Kidney epithelial cell (primary cell): ENCODE data around the gene HNRNPR. TPM values are rescaled to one million over a fixed set of nuclear protein-coding genes. Genes with fewer than 3 reads are reported as not detected.

Experiments
- DNase-seq: peaks from one replicate; pipeline ENCODE4 v3.0.0-alpha.2; 2010; ENCODE audit warnings: low read depth
- H3K27me3 ChIP-seq: 2 replicates; pipeline ENCODE4 v1.6.0; 2011; ENCODE audit warnings: low read length; ENCODE audit not compliant: control insufficient read depth, insufficient read depth
- H3K36me3 ChIP-seq: 2 replicates; pipeline ENCODE4 v1.5.1; 2011; ENCODE audit warnings: low read length; ENCODE audit not compliant: control insufficient read depth, insufficient read depth
- H3K4me3 ChIP-seq: 2 replicates; pipeline ENCODE4 v1.5.1; 2011; ENCODE audit warnings: low read depth, mild to moderate bottlenecking, control low read depth, low read length
- CTCF ChIP-seq: IDR thresholded peaks from 2 replicates; pipeline ENCODE4 v1.5.1; 2011; ENCODE audit warnings: mild to moderate bottlenecking, moderate library complexity, low read length, control low read depth, inconsistent platforms; ENCODE audit not compliant: insufficient read depth, poor library complexity, severe bottlenecking
- total RNA-seq: library from RNA; depleted of rRNA; stranded (reverse); fragments of >200 nt; gene quantifications from 2 replicates; pipeline ENCODE4 v1.2.3, GENCODE V29; 2015

Gene HNRNPR
- total RNA-seq, 1 donor from 2014 or later = 82.2 TPM

DNA sequence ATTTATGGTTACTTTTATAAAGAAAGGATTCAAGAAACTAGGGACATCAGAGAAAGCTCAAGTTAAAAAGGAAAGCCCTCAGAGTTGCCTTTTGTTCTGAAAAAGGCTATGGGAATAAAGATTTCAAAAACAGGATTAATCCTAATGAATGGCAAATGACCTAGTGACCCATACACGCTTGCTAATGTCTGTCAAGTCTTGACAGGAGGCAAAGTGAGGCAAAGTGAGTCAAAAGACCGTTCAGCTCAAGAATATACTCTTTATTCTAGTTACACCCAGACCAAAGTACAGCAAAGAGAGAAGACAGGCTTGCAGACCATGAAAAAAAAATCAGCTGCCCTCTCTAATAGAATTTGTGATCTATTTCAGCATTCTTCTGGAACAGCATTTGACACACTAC is 22.1 kb upstream of the HNRNPR start:
- H3K27me3 ChIP-seq = no peaks in the 10 kb centered on the region
- H3K36me3 ChIP-seq = peaks cover 9% of the 10 kb centered on the region
- DNase-seq = no peak
- TF ChIP-seq CTCF = no peak
- no peak overlapping the region for H3K4me3 ChIP-seq

GRCh38 chr1:23362218-23362713 is 18.2 kb upstream of the HNRNPR start:
- Histone ChIP-seq H3K4me3 (no peak overlapping the region), H3K27me3 (no peaks in the 10 kb centered on the region), H3K36me3 (peaks cover 9% of the 10 kb centered on the region)
- no peak for TF ChIP-seq CTCF
- no peak for DNase-seq

- Histone ChIP-seq H3K36me3 (peaks cover 9% of the 10 kb centered on the region), H3K27me3 (no peaks in the 10 kb centered on the region), H3K4me3 (no peak overlapping the region)
- DNase-seq = no peak
- TF ChIP-seq CTCF = no peak
Measured at GRCh38 chr1:23358310-23358875, 14.3 kb upstream of the HNRNPR start.

DNA sequence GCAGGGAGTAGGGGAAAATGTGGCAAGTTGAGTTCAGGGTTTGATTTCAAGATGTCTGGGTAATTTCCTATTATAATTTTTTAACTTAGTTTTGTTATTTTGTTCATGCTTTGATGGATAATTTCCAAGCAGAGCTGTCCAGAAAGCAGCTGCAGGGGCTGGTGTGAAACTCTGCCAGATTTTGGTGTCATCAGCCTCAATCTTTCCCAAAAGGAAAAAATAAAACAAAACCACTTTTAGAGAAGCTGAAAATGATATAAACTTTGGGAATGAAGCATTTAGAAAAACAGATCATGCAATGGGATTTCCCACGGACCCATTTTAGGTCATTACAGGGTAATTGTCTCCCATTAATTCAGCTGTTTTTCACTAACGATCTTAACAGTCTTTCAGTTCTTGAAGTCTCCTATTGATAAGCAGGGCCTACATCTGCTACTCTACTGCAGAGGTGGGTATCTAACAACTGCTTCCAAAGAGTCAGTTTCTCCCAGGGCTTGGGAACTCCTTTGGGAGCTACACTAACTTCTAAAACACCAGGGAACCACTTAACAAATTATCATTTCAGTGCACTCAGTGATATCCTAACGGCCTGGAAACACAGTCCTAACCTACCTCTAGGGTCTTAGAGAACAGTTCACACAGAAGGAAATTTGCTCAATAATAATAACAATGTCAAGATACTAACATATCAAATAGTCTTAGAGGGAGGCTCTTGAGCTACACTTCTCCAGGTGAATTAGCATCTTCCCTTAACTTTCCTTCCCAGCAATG is 13.2 kb upstream of the HNRNPR start:
- TF ChIP-seq CTCF = no peak
- no peak overlapping the region for H3K4me3 ChIP-seq
- peaks cover 4% of the 10 kb centered on the region for H3K36me3 ChIP-seq
- H3K27me3 ChIP-seq = no peaks in the 10 kb centered on the region
- no peak for DNase-seq

- TF ChIP-seq CTCF = no peak
- H3K4me3 ChIP-seq = no peak overlapping the region
- H3K36me3 ChIP-seq = no peaks in the 10 kb centered on the region
- DNase-seq = no peak
- H3K27me3 ChIP-seq = no peaks in the 10 kb centered on the region
Measured at GRCh38 chr1:23356471-23357137, 12.5 kb upstream of the HNRNPR start.
